ENCODE results near the gene OSBPL7. TPM values are rescaled to one million over a fixed set of nuclear protein-coding genes. Genes with fewer than 3 reads are reported as not detected.
A peak's percentile ranks its signal among the peaks of the same experiment; 100 is the strongest.

The OSBPL7 gene
- total RNA-seq, 1 donor from 2014 or later: 17.4 TPM

- Mint-ChIP-seq H3K4me1 (ENCODE audit: low read depth) (peaks cover 18% of the 10 kb centered on the region), H3K36me3 (ENCODE audit: low read depth) (no peaks in the 10 kb centered on the region), H3K27ac (ENCODE audit: unreplicated experiment) (no peak overlapping the region), H3K4me3 (ENCODE audit: unreplicated experiment) (no peak overlapping the region), H3K27me3 (ENCODE audit: low read depth) (peaks cover 31% of the 10 kb centered on the region), H3K9me3 (ENCODE audit: low read depth) (no peaks in the 10 kb centered on the region)
- no peak for TF ChIP-seq CTCF (IDR thresholded peaks at IDR 0.05)
- peak; percentile 89 for DNase-seq (ENCODE audit: low spot score)
Observed at GRCh38 chr17:47846716-47847340, 25.2 kb upstream of the OSBPL7 start.

DNA sequence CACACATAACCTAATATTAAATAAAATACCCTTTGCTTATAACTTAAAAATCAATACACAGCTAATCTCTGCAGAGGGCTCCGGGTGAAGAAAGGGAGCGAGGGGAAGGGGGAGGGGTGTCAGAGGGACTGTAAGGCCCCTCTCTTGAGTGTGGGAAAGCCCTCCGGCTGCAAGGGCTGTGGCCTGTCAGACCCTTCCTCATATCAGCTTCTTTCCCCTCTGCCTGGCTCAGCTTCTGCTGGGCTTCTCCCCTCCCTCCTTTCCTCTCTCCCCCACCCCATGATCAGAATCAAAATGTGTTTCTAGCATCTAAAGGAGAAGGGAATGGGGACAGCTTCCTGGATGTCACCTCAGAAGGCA, 24.1 kb upstream of the OSBPL7 start:
- no peak overlapping the region for H3K27ac Mint-ChIP-seq (ENCODE audit: unreplicated experiment)
- DNase-seq (ENCODE audit: low spot score): no peak
- no peak overlapping the region for H3K4me3 Mint-ChIP-seq (ENCODE audit: unreplicated experiment)
- no peaks in the 10 kb centered on the region for H3K9me3 Mint-ChIP-seq (ENCODE audit: low read depth)
- no peaks in the 10 kb centered on the region for H3K36me3 Mint-ChIP-seq (ENCODE audit: low read depth)
- H3K4me1 Mint-ChIP-seq (ENCODE audit: low read depth): peaks cover 23% of the 10 kb centered on the region
- peaks cover 29% of the 10 kb centered on the region for H3K27me3 Mint-ChIP-seq (ENCODE audit: low read depth)
- no peak for TF ChIP-seq CTCF (IDR thresholded peaks at IDR 0.05)

GRCh38 chr17:47844814-47845715, 23.5 kb upstream of the OSBPL7 start:
- Mint-ChIP-seq H3K36me3 (ENCODE audit: low read depth) (no peaks in the 10 kb centered on the region), H3K4me3 (ENCODE audit: unreplicated experiment) (no peak overlapping the region)
- DNase-seq (ENCODE audit: low spot score): no peak

GRCh38 chr17:47844227-47844626, 22.6 kb upstream of the OSBPL7 start:
- Mint-ChIP-seq H3K27me3 (ENCODE audit: low read depth) (peaks cover 26% of the 10 kb centered on the region), H3K9me3 (ENCODE audit: low read depth) (no peaks in the 10 kb centered on the region), H3K36me3 (ENCODE audit: low read depth) (no peaks in the 10 kb centered on the region), H3K27ac (ENCODE audit: unreplicated experiment) (no peak overlapping the region), H3K4me1 (ENCODE audit: low read depth) (peaks cover 27% of the 10 kb centered on the region), H3K4me3 (ENCODE audit: unreplicated experiment) (no peak overlapping the region)
- no peak for DNase-seq (ENCODE audit: low spot score)
- TF ChIP-seq CTCF (IDR thresholded peaks at IDR 0.05): no peak

More at GRCh38 chr17:47844814-47845715, 23.5 kb upstream of the OSBPL7 start:
- TF ChIP-seq CTCF (IDR thresholded peaks at IDR 0.05): peak; percentile 72
- Mint-ChIP-seq H3K27ac (ENCODE audit: unreplicated experiment) (no peak overlapping the region), H3K4me1 (ENCODE audit: low read depth) (peaks cover 25% of the 10 kb centered on the region), H3K9me3 (ENCODE audit: low read depth) (no peaks in the 10 kb centered on the region), H3K27me3 (ENCODE audit: low read depth) (peaks cover 29% of the 10 kb centered on the region)

DNA sequence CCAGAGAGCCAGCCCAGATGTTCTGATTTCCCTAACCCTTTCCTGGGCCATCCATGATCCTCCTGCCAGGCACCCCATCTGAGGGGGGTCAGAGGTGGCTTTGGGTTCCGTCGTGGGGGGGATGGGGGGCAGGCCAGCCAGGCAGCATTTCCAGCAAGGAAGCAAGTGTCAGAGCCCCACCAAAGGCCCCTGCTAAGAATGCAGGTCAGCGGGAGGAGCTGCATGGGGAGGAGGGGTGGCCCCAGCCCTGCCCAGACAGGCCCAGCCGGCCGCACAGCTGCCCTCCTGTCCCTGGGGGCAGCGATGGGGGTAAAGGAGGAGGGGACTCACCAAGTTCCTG, 21.8 kb upstream of the OSBPL7 start:
- DNase-seq (ENCODE audit: low spot score): no peak
- no peaks in the 10 kb centered on the region for H3K36me3 Mint-ChIP-seq (ENCODE audit: low read depth)
- H3K27me3 Mint-ChIP-seq (ENCODE audit: low read depth): peaks cover 18% of the 10 kb centered on the region
- H3K27ac Mint-ChIP-seq (ENCODE audit: unreplicated experiment): no peak overlapping the region
- peak; percentile 11 for TF ChIP-seq CTCF (IDR thresholded peaks at IDR 0.05)
- no peak overlapping the region for H3K4me3 Mint-ChIP-seq (ENCODE audit: unreplicated experiment)
- H3K9me3 Mint-ChIP-seq (ENCODE audit: low read depth): no peaks in the 10 kb centered on the region
- peaks cover 27% of the 10 kb centered on the region for H3K4me1 Mint-ChIP-seq (ENCODE audit: low read depth)

All from chondrocyte (in vitro differentiated cells).